ENCODE data around the gene GABRG3.

Gene GABRG3

GRCh38 chr15:27196691-27197090 lies 225.7 kb downstream of the GABRG3 start:
- DNase-seq, result no peak

- no peak for DNase-seq
These were observed 230.4 kb downstream of the GABRG3 start for GRCh38 chr15:27201425-27201824.

- DNase-seq, result no peak
These were observed 239.2 kb downstream of the GABRG3 start for GRCh38 chr15:27210176-27210575.

DNA sequence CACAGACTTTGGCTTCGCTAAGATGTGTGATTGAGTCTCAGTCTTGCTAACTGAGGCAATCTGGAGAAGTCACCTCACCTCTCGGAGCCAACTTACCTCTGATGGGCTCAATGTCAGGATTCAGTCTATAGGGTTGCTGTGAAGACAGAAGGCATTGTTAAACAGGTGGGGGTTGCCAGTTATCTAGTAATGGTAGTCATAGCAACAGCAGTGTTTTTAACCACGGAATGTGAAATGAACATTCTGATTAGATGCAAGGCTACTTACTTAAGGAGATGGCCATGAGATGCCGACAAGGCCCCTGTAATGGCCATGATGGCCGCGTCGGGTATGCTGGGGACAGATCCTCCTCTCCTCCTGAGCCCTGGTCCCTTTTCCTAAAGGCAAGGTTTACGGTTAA lies 243.1 kb downstream of the GABRG3 start:
- DNase-seq, result no peak

GRCh38 chr15:27214961-27215360 lies 244.0 kb downstream of the GABRG3 start:
- DNase-seq, result no peak

GRCh38 chr15:27218426-27218825 lies 247.4 kb downstream of the GABRG3 start:
- DNase-seq, result no peak

DNA sequence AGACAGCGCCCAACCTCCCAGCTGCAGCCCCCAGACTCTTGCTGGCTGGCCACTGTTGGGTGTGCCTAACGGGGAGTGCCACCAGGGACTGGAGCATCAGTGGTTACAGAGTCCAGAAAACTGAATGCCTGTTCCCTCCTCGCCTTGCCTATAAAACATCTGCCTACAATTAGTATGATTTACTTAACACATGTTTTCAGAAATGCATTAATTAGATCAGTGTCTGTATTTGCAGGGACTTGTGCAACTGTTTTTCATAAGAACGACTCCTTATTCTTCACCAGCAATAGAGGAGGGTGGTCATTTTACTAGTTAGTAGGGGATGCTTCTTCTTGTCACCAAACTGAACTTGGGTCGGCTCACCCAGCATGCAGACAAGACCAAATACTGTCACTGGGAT lies 248.7 kb downstream of the GABRG3 start:
- DNase-seq, result no peak

- no peak for DNase-seq
These were observed 249.2 kb downstream of the GABRG3 start for GRCh38 chr15:27220199-27220598.

DNA sequence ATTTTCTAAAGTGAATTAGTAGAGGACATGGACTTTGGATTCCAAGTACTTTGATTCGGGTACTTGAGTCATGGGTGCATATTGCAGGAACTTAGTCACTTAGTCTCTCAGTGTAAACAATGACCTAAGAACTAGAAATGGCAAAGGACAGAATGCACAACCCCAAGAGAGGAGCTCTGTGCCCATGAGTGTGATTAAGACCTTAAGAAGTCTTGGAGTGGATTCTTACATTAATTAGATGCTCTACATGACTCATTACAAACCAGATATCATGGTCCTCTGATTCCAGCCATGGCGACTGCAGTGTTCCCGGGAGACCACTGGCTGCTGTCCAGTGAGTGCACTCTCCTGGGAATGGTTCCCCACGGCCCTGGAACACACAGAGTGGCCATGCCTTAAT lies 251.5 kb downstream of the GABRG3 start:
- DNase-seq, result no peak

DNA sequence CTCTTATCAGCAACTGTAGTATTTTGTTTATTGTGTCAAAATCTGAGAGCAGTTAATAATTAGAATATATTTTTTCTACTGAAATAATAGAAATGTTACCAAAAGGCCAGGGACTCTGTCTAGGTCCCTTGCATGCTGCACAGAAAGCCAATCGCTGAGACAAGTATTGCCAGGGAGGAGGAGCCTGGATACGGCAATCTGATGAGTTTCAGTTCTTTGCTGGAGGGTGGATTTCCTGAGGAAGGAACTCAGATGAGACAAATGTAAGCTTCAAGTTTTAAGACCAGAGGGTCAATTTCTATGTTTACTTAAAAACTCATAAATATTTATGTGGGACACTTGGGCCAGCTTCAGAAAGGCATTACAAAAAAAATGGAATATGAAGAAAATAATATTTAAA lies 252.2 kb downstream of the GABRG3 start:
- no peak for DNase-seq

- DNase-seq, result no peak
These were observed 260.8 kb downstream of the GABRG3 start for GRCh38 chr15:27231811-27232210.

GRCh38 chr15:27232876-27233275 lies 261.9 kb downstream of the GABRG3 start:
- DNase-seq, result no peak

- peak; percentile 82 for DNase-seq
These were observed 263.6 kb downstream of the GABRG3 start for GRCh38 chr15:27234593-27234992.

DNA sequence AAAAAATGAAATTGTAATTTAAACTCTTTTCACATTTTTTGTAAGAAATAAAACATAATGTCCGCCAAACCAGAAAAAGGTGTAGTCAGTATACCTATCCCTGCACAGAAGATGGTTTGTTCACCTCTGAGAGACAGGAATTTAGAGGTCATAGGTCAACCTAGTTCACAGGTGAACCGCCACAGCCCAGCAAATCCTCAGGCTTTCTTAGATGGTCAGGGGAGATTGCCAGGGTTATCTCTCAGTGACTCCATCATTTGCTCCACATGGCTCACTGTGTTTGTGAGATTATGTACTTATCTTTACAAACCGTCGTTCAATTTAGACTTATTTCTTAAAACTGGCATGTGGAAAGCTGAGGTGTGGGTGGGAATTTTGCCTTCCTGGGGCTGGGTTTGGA lies 264.2 kb downstream of the GABRG3 start:
- DNase-seq, result no peak

GRCh38 chr15:27235681-27236080 lies 264.7 kb downstream of the GABRG3 start:
- DNase-seq, result no peak

- DNase-seq, result no peak
These were observed 266.4 kb downstream of the GABRG3 start for GRCh38 chr15:27237319-27237939.

DNA sequence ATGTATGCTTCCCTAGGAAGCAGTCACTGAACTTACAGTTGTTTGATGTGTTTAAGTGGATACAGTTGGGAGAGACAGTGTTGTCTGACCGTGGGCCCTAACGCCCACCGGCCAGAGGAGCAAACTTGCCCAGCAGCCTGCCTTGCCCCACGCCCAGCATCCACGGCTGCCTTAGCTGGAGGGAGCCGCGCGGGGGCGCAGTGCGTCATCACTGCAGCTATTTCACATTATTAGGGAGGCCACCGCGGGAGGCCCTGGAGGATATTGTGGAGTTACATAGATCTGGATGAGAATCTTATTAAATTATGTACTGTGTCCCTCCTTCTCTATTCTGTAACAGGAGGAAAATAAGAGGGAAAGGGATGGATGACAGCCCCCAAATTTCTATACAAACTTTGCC lies 267.2 kb downstream of the GABRG3 start:
- no peak for DNase-seq

GRCh38 chr15:27238707-27239423 lies 267.9 kb downstream of the GABRG3 start:
- no peak for DNase-seq

DNA sequence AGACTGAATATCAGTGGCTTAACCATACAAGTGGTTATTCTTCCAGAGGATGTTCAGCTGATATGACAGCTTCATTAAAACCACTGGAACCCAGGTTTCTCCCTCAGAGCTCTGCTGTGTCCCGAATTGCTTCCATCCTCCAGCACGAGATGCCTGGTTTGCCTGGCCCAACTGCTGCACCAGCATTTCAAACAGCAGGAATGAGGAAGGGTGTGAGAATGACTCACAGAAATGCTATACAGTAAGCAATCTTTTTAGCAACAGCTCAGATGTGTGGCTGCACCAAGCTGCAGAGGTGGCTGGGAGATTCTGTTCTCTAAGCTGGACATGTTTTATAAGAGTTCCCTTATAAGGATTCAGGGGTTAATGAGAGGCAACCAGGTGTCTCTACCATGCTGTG lies 271.0 kb downstream of the GABRG3 start:
- no peak for DNase-seq

- DNase-seq, result no peak
These were observed 273.1 kb downstream of the GABRG3 start for GRCh38 chr15:27244047-27244446.

GRCh38 chr15:27248251-27248650 lies 277.3 kb downstream of the GABRG3 start:
- no peak for DNase-seq

GRCh38 chr15:27249046-27249759 lies 278.2 kb downstream of the GABRG3 start:
- DNase-seq, result no peak

DNA sequence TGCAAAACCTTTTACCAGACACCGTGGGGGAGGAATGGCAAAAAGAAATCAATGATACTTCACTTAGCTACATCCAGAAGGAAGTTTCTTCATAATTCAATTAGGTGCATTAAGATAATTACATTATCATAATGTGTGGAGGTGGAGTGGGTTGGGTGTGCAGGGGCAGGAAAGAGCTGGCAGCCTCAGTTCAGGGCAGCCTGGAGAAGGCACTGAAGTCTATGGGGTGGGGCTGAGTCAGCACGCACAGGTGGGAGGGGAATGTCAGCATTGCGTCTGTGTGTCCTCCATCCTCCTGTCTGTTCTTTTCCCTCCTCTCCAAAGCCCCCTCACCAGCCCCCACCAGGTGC lies 278.8 kb downstream of the GABRG3 start:
- DNase-seq, result no peak

DNA sequence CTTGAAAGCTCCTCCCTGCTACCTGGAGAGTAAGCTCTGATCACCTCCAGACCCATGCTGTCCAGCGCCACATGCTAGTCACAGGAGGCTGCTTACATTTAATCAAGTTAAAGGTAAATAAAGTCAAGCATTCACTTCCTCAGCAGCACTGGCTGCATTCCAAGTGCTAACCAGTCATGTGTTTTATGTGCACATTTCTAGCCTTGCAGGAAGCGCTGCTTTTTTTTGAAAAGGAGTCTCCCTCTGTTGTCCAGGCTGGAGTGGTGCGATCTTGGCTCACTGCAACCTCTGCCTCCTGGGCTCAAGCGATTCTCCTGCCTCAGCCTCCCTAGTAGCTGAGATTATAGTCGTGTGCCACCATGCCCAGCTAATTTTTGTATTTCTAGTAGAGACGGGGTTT lies 279.2 kb downstream of the GABRG3 start:
- no peak for DNase-seq

All from NCI-H510A treated with DMSO at 0.1 percent for 48 hours (cell line).